ENCODE data around the gene POLR1A.

- no peak for TF ChIP-seq CTCF (IDR thresholded peaks at IDR 0.05)
- TF ChIP-seq EP300 (IDR thresholded peaks at IDR 0.05; ENCODE audit: low read depth), result no peak
- TF ChIP-seq POLR2AphosphoS5 (IDR thresholded peaks at IDR 0.05), result no peak
- TF ChIP-seq POLR2A (IDR thresholded peaks at IDR 0.05), result no peak
Observed at GRCh38 chr2:86049529-86049928, 56.2 kb downstream of the POLR1A start.
